ENCODE results near the gene GJA5.

GJA5 gene

GRCh38 chr1:147745271-147745670, 15.1 kb downstream of the GJA5 start:
- H3K27me3 ChIP-seq: peaks cover 7% of the 10 kb centered on the region
- no peak for DNase-seq
- H3K4me3 ChIP-seq (ENCODE audit: low read depth, low read length): no peak overlapping the region
- H3K4me1 ChIP-seq: no peaks in the 10 kb centered on the region
- TF ChIP-seq CTCF (IDR thresholded peaks at IDR 0.05; ENCODE audit: low read depth, low read length): no peak
- no peaks in the 10 kb centered on the region for H3K36me3 ChIP-seq
- no peaks in the 10 kb centered on the region for H3K9me3 ChIP-seq

- no peak for TF ChIP-seq CTCF (IDR thresholded peaks at IDR 0.05; ENCODE audit: low read depth, low read length)
- no peaks in the 10 kb centered on the region for H3K36me3 ChIP-seq
- peaks cover under 1% of the 10 kb centered on the region for H3K27me3 ChIP-seq
- H3K9me3 ChIP-seq: no peaks in the 10 kb centered on the region
- H3K4me1 ChIP-seq: no peaks in the 10 kb centered on the region
- DNase-seq: no peak
- H3K4me3 ChIP-seq (ENCODE audit: low read depth, low read length): no peak overlapping the region
Observed at GRCh38 chr1:147741065-147741464, 19.3 kb downstream of the GJA5 start.

GRCh38 chr1:147740391-147740790, 20.0 kb downstream of the GJA5 start:
- no peak for DNase-seq
- TF ChIP-seq CTCF (IDR thresholded peaks at IDR 0.05; ENCODE audit: low read depth, low read length): no peak
- Histone ChIP-seq H3K27me3 (no peaks in the 10 kb centered on the region; the same call in 1 of the 2 replicates), H3K36me3 (no peaks in the 10 kb centered on the region), H3K9me3 (no peaks in the 10 kb centered on the region), H3K4me1 (no peaks in the 10 kb centered on the region), H3K4me3 (ENCODE audit: low read depth, low read length) (no peak overlapping the region)

- Histone ChIP-seq H3K4me3 (ENCODE audit: low read depth, low read length) (no peak overlapping the region), H3K27me3 (no peaks in the 10 kb centered on the region; the same call in 1 of the 2 replicates), H3K4me1 (no peaks in the 10 kb centered on the region), H3K9me3 (no peaks in the 10 kb centered on the region), H3K36me3 (no peaks in the 10 kb centered on the region)
- TF ChIP-seq CTCF (IDR thresholded peaks at IDR 0.05; ENCODE audit: low read depth, low read length): no peak
- no peak for DNase-seq
Observed at GRCh38 chr1:147738739-147739476, 21.5 kb downstream of the GJA5 start.

GRCh38 chr1:147738129-147738528, 22.3 kb downstream of the GJA5 start:
- Histone ChIP-seq H3K27me3 (no peaks in the 10 kb centered on the region; the same call in 1 of the 2 replicates), H3K9me3 (no peaks in the 10 kb centered on the region), H3K4me1 (no peaks in the 10 kb centered on the region), H3K4me3 (ENCODE audit: low read depth, low read length) (no peak overlapping the region), H3K36me3 (no peaks in the 10 kb centered on the region)
- no peak for TF ChIP-seq CTCF (IDR thresholded peaks at IDR 0.05; ENCODE audit: low read depth, low read length)
- no peak for DNase-seq

- no peaks in the 10 kb centered on the region for H3K27me3 ChIP-seq
- no peak for TF ChIP-seq CTCF (IDR thresholded peaks at IDR 0.05; ENCODE audit: low read depth, low read length)
- H3K4me3 ChIP-seq (ENCODE audit: low read depth, low read length): no peak overlapping the region
- DNase-seq: no peak
- H3K36me3 ChIP-seq: no peaks in the 10 kb centered on the region
- no peaks in the 10 kb centered on the region for H3K9me3 ChIP-seq
- H3K4me1 ChIP-seq: no peaks in the 10 kb centered on the region
Observed at GRCh38 chr1:147736883-147737282, 23.5 kb downstream of the GJA5 start.

Measured in BE2C (cell line).